H9 (cell line): Measurements from ENCODE around the gene SYTL1. TPM values are rescaled to one million over a fixed set of nuclear protein-coding genes. Genes with fewer than 3 reads are reported as not detected.

Experiments
- DNase-seq: peaks from one replicate; pipeline ENCODE4 v3.0.0-alpha.2; 2017
- H2AFZ ChIP-seq: one replicate; pipeline ENCODE4 v1.6.1; 2013; ENCODE audit warnings: mild to moderate bottlenecking, low read length, control low read depth, moderate library complexity
- H2AK5ac ChIP-seq: 2 replicates; pipeline ENCODE4 v1.6.1; 2013; ENCODE audit warnings: low read length, control low read depth, mixed read lengths; ENCODE audit not compliant: insufficient read length
- H2BK120ac ChIP-seq: one replicate; pipeline ENCODE4 v1.6.1; 2013; ENCODE audit warnings: low read depth, mild to moderate bottlenecking, low read length, control low read depth, inconsistent platforms; ENCODE audit not compliant: poor library complexity, severe bottlenecking
- H2BK12ac ChIP-seq: 2 replicates; pipeline ENCODE4 v1.6.1; 2013; ENCODE audit warnings: low read length, control low read depth, mixed read lengths, low read depth; ENCODE audit not compliant: insufficient read length
- H2BK15ac ChIP-seq: 2 replicates; pipeline ENCODE4 v1.6.1; 2013; ENCODE audit warnings: low read depth, low read length, control low read depth
- H2BK20ac ChIP-seq: one replicate; pipeline ENCODE4 v1.6.1; 2013; ENCODE audit warnings: low read depth, mild to moderate bottlenecking, low read length, control low read depth, inconsistent platforms; ENCODE audit not compliant: poor library complexity, severe bottlenecking
- H2BK5ac ChIP-seq: 2 replicates; pipeline ENCODE4 v1.6.1; 2013; ENCODE audit warnings: low read length, control low read depth, mixed read lengths; ENCODE audit not compliant: insufficient read length
- H3K14ac ChIP-seq: 2 replicates; pipeline ENCODE4 v1.6.1; 2013; ENCODE audit warnings: low read length, control low read depth; ENCODE audit not compliant: insufficient read depth
- H3K18ac ChIP-seq: 2 replicates; pipeline ENCODE4 v1.6.1; 2013; ENCODE audit warnings: low read depth, mild to moderate bottlenecking, mixed read lengths, low read length, control low read depth; ENCODE audit not compliant: insufficient read length
- H3K23ac ChIP-seq: 2 replicates; pipeline ENCODE4 v1.6.1; 2013; ENCODE audit warnings: low read length, control low read depth, mixed read lengths, low read depth; ENCODE audit not compliant: insufficient read length
- H3K23me2 ChIP-seq: 2 replicates; pipeline ENCODE4 v1.6.1; 2013; ENCODE audit warnings: low read depth, mild to moderate bottlenecking, mixed read lengths, low read length, control low read depth; ENCODE audit not compliant: insufficient read length, poor library complexity, severe bottlenecking
- H3K27ac ChIP-seq: 2 replicates; pipeline ENCODE4 v1.5.1; 2013; ENCODE audit warnings: low read length, control low read depth, mixed read lengths, low read depth; ENCODE audit not compliant: insufficient read length
- H3K27me3 ChIP-seq: 2 replicates; pipeline ENCODE4 v1.6.1; 2013; ENCODE audit warnings: low read length, control low read depth, inconsistent platforms; ENCODE audit not compliant: insufficient read depth
- H3K4ac ChIP-seq: 2 replicates; pipeline ENCODE4 v1.6.1; 2013; ENCODE audit warnings: low read depth, mild to moderate bottlenecking, control low read depth, inconsistent platforms, low read length, moderate library complexity
- H3K4me1 ChIP-seq: 2 replicates; pipeline ENCODE4 v1.6.1; 2013; ENCODE audit warnings: low read length, control low read depth, inconsistent platforms; ENCODE audit not compliant: insufficient read depth
- H3K4me2 ChIP-seq: 2 replicates; pipeline ENCODE4 v1.6.1; 2013; ENCODE audit warnings: low read length, control low read depth, mixed read lengths; ENCODE audit not compliant: insufficient read length, insufficient read depth
- H3K56ac ChIP-seq: 2 replicates; pipeline ENCODE4 v1.6.1; 2013; ENCODE audit warnings: low read depth, mild to moderate bottlenecking, mixed read lengths, low read length, control low read depth; ENCODE audit not compliant: insufficient read length
- H3K79me1 ChIP-seq: 2 replicates; pipeline ENCODE4 v1.6.1; 2013; ENCODE audit warnings: low read depth, mild to moderate bottlenecking, moderate library complexity, low read length, control low read depth, inconsistent platforms; ENCODE audit not compliant: insufficient read depth, poor library complexity, severe bottlenecking
- H3K79me2 ChIP-seq: 2 replicates; pipeline ENCODE4 v1.6.1; 2013; ENCODE audit warnings: low read length, control low read depth, inconsistent platforms; ENCODE audit not compliant: insufficient read depth
- H3K9ac ChIP-seq: 2 replicates; pipeline ENCODE4 v1.6.1; 2013; ENCODE audit warnings: low read length, control low read depth, mixed read lengths; ENCODE audit not compliant: insufficient read length; ENCODE audit errors: extremely low read depth
- H3K9me3 ChIP-seq: one replicate; pipeline ENCODE4 v1.6.1; 2013; ENCODE audit warnings: low read depth, low read length, inconsistent platforms; ENCODE audit not compliant: control insufficient read depth
- H3T11ph ChIP-seq: one replicate; pipeline ENCODE4 v1.6.1; 2013; ENCODE audit warnings: mild to moderate bottlenecking, low read length, control low read depth, inconsistent platforms
- H4K20me1 ChIP-seq: one replicate; pipeline ENCODE4 v1.6.1; 2013; ENCODE audit not compliant: control insufficient read depth, insufficient read length, insufficient read depth
- H4K5ac ChIP-seq: 2 replicates; pipeline ENCODE4 v1.6.1; 2013; ENCODE audit warnings: low read depth, mild to moderate bottlenecking, mixed read lengths, low read length, control low read depth; ENCODE audit not compliant: insufficient read length
- H4K8ac ChIP-seq: replicated peaks from 2 replicates; pipeline ENCODE4 v1.6.1; 2013; ENCODE audit warnings: low read length, control low read depth, mixed read lengths, low read depth; ENCODE audit not compliant: insufficient read length
- H4K91ac ChIP-seq: 2 replicates; pipeline ENCODE4 v1.6.1; 2013; ENCODE audit warnings: low read depth, mild to moderate bottlenecking, moderate library complexity, mixed read lengths, low read length, control low read depth; ENCODE audit not compliant: insufficient read length
- H3K27ac Mint-ChIP-seq, 3 experiments: 2 replicates in 2 of 3; 3 replicates in 1 of 3; pipeline ENCODE4 v1.8.0; 2020 to 2021; ENCODE audit warnings: mixed read lengths in 3 of 3, mild to moderate bottlenecking in 1 of 3, moderate library complexity in 1 of 3
- H3K27me3 Mint-ChIP-seq: 2 replicates; pipeline ENCODE4 v1.8.0; 2021; ENCODE audit warnings: low read depth, mild to moderate bottlenecking, moderate library complexity, mixed read lengths
- H3K36me3 Mint-ChIP-seq, 3 experiments: 2 replicates in 2 of 3; 3 replicates in 1 of 3; pipeline ENCODE4 v1.8.0; 2020 to 2021; ENCODE audit warnings: low read depth in 3 of 3, mixed read lengths in 3 of 3; ENCODE audit not compliant: insufficient read depth in 1 of 3
- H3K4me1 Mint-ChIP-seq, 2 experiments: 2 replicates each; pipeline ENCODE4 v1.8.0; 2020; ENCODE audit warnings: mixed read lengths in 2 of 2
- H3K4me3 Mint-ChIP-seq, 2 experiments: 2 replicates in 1 of 2; 3 replicates in 1 of 2; pipeline ENCODE4 v1.8.0; 2020 to 2021; ENCODE audit warnings: mild to moderate bottlenecking in 2 of 2, mixed read lengths in 2 of 2, moderate library complexity in 1 of 2
- H3K9me3 Mint-ChIP-seq, 2 experiments: 2 replicates in 1 of 2; 3 replicates in 1 of 2; pipeline ENCODE4 v1.8.0; 2020; ENCODE audit warnings: mild to moderate bottlenecking in 2 of 2, mixed read lengths in 2 of 2, moderate library complexity in 1 of 2
- WGBS: extraction: QIAGEN DNeasy Blood & Tissue Kit; methylation state at CpG from one replicate; pipeline ENCODE4 v1.1.7; 2013; ENCODE audit warnings: missing lambda C conversion rate, low lambda C conversion rate, mixed read lengths; ENCODE audit not compliant: insufficient read length; ENCODE audit errors: extremely low coverage; 5-methylcytosine and 5-hydroxymethylcytosine counted together
- total RNA-seq: library from RNA; stranded (reverse); gene quantifications from 2 replicates; pipeline ENCODE4 v1.2.1, GENCODE V29; 2021
- TF ChIP-seq, protein P1 (sequence below): fragments of 200-600 bp; sonication (generic); conservative IDR thresholded peaks from 3 replicates; pipeline ENCODE4 v1.8.0; 2021; ENCODE audit warnings: antibody characterized with exemption, mild to moderate bottlenecking

Gene SYTL1
- total RNA-seq, 1 experiment from 2014 or later: 12.0 TPM

DNA sequence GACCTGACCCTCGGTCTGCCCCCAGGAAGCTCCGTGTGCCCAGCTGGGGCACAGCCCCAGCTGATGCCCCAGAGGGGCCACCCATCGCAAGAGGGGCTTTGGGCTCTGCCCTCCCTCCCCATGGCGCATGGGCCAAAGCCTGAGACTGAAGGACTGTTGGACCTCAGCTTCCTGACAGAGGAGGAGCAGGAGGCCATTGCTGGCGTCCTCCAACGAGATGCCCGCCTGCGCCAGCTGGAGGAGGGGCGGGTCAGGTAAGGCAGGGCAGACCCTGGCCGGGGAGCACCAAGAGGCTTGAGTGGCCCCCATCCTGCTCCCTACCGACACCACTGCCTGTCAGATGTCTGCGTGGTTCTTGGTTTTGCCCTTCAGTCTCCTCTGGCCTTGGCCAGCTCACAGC lies 3.5 kb downstream of the SYTL1 start:
- Histone ChIP-seq H3K4ac (no peak overlapping the region), H3K56ac (no peak overlapping the region), H3K23ac (no peak overlapping the region), H2BK15ac (no peak overlapping the region), H3K9me3 (no peaks in the 10 kb centered on the region), H4K8ac (no peak overlapping the region), H3K4me1 (no peaks in the 10 kb centered on the region; the same call in 1 of the 2 replicates), H3K14ac (no peak overlapping the region; the same call in 1 of the 2 replicates), H2AFZ (no peak overlapping the region), H3K4me2 (no peak overlapping the region), H3K79me1 (no peaks in the 10 kb centered on the region), H2AK5ac (no peak overlapping the region), H3K27me3 (no peaks in the 10 kb centered on the region), H2BK5ac (no peak overlapping the region), H2BK12ac (no peak overlapping the region), H3T11ph (no peak overlapping the region), H3K27ac (no peak overlapping the region), H3K18ac (no peak overlapping the region), H3K9ac (no peak overlapping the region), H2BK20ac (no peak overlapping the region), H3K23me2 (peaks cover 15% of the 10 kb centered on the region), H4K5ac (no peak overlapping the region), H2BK120ac (no peak overlapping the region), H4K20me1 (peaks cover 4% of the 10 kb centered on the region), H4K91ac (no peak overlapping the region), H3K79me2 (no peaks in the 10 kb centered on the region; the same call in 1 of the 2 replicates)
- WGBS: no CpG with 5 or more reads among the region's 12 CpGs
- Mint-ChIP-seq H3K27me3 (peaks cover 8% of the 10 kb centered on the region), H3K27ac (no peak overlapping the region), H3K4me1 (peaks cover 34 to 38% of the 10 kb centered on the region in 2 experiments), H3K4me3 (no peak overlapping the region), H3K36me3 (peaks cover 5 to 18% (median 12%) of the 10 kb centered on the region in 3 experiments; a peak in 5 of 7 replicates), H3K9me3 (no peaks in the 10 kb centered on the region)
- TF ChIP-seq, protein P1, sequence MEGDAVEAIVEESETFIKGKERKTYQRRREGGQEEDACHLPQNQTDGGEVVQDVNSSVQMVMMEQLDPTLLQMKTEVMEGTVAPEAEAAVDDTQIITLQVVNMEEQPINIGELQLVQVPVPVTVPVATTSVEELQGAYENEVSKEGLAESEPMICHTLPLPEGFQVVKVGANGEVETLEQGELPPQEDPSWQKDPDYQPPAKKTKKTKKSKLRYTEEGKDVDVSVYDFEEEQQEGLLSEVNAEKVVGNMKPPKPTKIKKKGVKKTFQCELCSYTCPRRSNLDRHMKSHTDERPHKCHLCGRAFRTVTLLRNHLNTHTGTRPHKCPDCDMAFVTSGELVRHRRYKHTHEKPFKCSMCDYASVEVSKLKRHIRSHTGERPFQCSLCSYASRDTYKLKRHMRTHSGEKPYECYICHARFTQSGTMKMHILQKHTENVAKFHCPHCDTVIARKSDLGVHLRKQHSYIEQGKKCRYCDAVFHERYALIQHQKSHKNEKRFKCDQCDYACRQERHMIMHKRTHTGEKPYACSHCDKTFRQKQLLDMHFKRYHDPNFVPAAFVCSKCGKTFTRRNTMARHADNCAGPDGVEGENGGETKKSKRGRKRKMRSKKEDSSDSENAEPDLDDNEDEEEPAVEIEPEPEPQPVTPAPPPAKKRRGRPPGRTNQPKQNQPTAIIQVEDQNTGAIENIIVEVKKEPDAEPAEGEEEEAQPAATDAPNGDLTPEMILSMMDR: no peak
- DNase-seq: no peak
